NCI-H2107 (cell line): Measurements from ENCODE around the gene TMEM94.
"Not testable (repeated sequence)": the region's sequence is repeated elsewhere in the genome, so short reads cannot be mapped to it uniquely, and the experiment has no call there.

Experiments used
- DNase-seq: peaks from one replicate; lab custom pipeline; 2025; lab: John Stamatoyannopoulos, UW

The TMEM94 gene

GRCh38 chr17:75456417-75457046, at the start of gene TMEM94:
TSS of gene TMEM94 (plus strand) at chr17:75456635. CDS start at chr17:75471906, 15,271 bp downstream.
- DNase-seq, result peak; percentile 96

DNA sequence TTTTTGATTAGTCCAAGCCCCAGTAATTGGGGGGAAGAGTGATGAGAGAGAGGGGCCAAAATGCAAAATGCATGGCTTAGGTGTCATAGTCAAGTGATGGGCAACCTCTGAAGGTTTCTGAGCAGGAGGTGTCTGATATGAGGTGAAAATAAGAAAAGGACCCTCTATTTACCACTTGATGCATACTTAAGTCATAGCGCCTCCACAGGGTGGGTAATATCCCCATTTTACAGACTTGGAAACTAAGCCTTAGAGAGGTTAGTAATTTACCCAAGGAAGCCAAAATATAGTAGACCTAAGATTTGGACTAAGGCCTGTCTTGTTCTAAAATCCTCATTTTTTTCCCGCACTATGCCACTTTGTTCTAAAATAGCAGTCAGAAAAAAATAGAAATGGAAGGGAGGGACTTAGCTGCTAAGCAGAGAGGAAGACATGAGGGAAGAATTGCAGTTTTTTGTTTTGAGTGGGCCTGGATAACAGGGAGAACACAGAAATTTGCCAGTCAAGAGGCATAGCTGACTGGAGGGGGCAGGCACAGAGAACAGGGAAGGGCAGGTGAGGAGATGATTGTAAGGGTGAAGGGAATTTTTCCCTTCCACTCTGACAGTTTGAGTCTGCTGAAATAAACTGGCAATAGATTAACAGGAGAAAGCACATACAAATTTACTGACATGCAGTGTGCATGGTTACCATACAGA, 48.6 kb upstream of the TMEM94 start:
- no peak for DNase-seq

DNA sequence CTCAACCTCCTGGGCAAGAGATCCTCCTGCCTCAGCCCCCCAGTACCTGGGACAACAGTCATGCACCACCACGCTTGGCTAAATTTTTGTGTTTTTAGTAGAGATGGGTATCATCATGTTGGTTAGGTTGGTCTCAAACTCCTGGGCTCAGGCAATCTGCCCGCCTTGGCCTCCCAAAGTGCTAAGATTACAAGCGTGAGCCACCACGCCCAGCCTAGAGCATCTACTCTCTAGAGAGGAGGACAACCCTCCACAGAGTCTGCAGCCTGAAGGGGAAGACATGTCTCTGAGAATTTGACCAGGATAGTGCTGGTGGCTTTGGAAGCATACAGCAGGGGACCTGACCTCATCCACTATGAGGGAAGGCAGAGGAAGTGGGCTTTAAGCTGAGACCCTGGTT, 46.3 kb upstream of the TMEM94 start:
- DNase-seq, result no peak

- no peak for DNase-seq
Observed at GRCh38 chr17:75411328-75412067, 44.9 kb upstream of the TMEM94 start.

- DNase-seq, result peak; percentile 23
Observed at GRCh38 chr17:75412455-75413317, 43.7 kb upstream of the TMEM94 start.

GRCh38 chr17:75414488-75414887, 41.9 kb upstream of the TMEM94 start:
- no peak for DNase-seq

GRCh38 chr17:75416006-75416405, 40.4 kb upstream of the TMEM94 start:
- no peak for DNase-seq

DNA sequence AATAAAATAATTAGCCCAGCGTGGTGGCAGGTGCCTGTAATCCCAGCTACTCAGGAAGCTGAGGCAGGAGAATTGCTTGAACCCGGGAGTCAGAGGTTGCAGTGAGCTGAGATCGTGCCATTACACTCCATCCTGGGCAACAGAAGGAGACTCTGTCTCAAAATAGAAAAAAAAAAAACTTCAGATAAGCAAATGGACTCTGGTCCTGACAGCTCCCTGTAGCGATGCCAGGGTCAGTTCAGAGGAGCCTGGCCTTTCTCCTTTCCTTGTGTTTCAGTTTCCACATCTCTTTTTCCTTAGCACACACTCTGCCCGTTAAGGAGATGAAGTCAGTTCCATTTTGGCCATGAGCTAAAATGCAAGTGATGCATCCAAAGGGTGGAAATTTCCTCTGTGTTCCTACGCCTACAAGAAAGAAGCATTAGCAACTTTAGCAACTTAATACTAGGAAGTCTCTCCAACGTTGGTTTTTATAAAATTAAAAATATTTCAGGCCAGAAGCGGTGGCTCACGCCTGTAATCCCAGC, 39.3 kb upstream of the TMEM94 start:
- no peak for DNase-seq

GRCh38 chr17:75418531-75418930, 37.9 kb upstream of the TMEM94 start:
- DNase-seq, result no peak

DNA sequence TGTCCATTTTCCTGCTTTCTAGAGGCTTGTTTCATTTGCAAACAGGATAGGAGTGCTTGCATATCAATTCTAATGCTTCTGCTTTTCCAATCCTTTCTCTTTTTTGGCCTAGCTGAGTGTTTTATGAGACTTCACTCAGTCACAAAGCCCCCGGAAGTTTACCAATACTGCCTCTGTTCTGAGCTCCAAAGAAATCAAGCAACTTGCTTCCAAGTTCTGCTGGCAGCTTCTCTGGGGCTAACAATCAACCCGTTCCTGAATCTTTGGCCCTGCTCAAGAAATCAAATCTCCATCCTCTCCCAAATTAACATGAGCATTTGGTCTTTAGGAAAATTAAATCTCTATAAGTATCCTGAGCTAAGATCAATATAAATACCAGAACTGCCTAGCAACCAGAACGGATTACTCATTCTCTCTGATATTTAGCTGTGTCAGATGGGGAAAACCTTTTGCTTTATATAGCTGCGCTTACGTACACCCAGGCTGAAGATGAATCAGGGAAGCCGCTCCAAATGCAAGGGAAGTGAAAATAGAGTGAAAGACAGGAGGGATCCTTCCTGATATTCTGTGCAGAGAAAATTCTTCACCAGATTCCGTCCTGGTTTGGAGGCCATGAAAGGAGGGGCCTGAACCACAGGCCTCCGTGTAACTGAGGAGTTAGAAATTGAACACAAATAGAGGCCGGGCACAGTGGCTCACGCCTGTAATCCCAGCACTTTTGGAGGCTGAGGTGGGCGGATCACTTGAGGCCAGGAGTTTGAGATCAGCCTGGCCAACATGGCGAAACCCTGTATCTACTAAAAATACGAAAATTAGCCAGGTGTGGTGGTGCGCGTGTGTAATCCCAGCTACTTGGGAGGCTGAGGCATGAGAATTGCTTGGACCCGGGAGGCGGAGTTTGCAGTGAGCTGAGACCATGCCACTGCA, 27.6 kb upstream of the TMEM94 start:
- no peak for DNase-seq

DNA sequence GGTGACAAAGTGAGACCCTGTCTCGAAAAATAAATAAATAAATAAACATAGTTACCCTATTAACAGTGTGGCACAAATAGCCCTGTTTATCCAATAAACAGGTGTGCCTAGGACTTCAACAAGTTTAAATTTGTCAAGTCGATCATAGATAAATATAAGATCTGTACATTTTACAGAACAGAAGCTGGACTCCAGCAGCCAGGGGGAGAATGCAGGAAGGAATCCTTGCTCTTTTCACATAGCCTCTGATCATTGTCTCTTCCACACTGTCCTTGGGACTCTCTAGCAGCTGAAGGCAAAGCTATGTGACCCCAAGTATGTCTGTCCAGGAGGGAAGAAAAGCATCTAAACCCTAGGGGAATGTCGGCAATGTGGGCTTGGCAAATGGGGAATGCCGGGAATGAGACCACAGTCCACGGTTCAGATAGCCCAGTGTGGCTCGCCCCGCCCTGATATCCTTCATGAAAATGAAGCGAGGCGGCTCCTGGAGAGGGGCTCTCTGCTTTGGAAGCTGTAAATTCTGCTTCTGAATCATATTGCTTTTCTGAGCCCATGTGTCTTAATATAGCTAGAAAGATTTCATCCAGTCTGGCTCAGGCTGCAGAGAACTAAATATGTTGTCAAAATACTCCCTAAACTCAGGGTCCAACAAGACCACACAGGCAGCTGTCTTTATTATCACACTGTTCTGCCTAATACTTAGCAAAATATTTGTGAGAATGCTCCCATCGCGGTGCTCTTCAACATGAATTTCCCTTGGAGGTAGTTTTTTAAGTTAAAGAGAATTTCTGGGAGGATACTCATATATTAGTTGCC, 26.1 kb upstream of the TMEM94 start:
- no peak for DNase-seq

DNA sequence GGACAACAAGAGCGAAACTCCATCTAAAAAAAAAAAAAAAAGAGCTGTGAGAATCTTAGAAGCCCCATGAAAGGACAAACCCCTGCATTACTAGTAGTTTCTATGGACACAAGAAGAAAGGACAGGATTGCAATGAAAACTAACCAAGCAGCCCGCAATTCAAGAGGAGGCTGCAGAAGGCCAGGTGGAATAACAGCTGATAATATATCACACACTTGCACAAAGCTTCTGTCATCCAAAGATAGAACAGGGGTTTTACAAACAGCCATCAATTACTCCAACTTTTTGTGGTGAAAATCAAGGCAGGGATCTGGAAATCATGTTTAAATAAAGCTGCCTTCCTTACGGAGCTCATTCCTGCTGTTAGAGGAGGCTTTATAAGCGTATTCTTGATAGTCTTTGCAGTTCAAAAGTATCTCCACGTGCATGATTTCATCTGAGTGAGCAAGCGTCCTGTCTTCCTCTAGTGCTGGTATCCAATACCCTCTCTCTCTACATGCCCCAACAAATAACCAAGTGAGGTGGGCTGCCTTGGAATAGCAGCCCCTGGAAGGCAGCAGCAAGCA, 23.1 kb upstream of the TMEM94 start:
- no peak for DNase-seq

GRCh38 chr17:75434433-75434832, 22.0 kb upstream of the TMEM94 start:
- not testable (repeated sequence) for DNase-seq

DNA sequence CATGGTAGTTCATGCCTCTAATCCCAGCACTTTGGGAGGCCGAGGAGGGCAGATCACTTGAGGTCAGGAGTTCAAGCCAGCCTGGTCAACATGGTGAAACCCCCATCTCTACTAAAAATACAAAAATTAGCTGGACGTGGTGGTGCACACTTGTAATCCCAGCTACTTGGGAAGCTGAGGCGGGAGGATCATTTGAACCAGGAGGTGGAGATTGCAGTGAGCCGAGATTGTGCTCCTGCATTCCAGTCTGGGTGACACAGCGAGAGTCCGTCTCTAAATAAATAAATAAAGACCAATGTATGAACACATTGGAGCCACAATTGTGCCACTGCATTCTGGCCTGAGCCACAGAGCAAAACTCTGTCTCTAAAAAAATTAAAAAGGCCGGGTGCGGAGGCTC, 19.0 kb upstream of the TMEM94 start:
- DNase-seq, result not testable (repeated sequence)

- no peak for DNase-seq
Observed at GRCh38 chr17:75439287-75439686, 17.1 kb upstream of the TMEM94 start.

DNA sequence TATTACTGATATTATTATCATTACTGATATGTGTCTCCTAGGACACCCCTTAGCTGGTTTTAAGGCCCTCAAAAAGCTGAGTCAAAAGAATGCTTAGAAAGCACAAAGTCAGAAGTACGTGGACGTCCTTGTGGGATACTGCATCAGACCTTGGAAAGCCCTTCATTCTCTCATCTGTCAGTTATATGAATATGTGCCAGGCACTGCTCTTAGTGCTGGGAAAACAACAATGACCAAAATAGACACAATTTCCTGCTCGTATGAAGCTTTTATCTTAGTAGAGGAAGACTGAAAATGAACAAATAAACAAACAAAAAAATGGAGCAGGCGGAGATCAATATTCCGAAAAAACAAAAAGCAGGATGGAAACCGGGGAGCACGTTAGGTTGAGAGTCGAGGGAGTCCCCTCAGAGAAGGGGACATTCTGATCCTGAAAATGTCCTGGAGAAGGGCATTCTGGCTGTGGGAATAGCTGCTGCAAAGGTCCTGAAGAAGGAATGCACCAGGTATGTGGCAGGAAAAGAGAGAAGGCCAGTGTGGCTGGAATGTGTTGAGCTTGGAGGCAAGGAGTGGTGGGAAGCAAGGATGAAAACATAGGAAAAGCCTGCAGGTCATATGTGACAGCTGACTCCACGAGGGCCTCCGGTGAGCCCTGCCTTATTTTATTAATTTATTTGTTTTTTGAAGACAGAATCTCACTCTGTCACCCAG, 15.5 kb upstream of the TMEM94 start:
- no peak for DNase-seq

- DNase-seq, result no peak
Observed at GRCh38 chr17:75442168-75443103, 14.0 kb upstream of the TMEM94 start.

GRCh38 chr17:75445296-75445695, 11.1 kb upstream of the TMEM94 start:
- no peak for DNase-seq
